ENCODE data around the gene MXD3. TPM values are rescaled to one million over a fixed set of nuclear protein-coding genes. Genes with fewer than 3 reads are reported as not detected.

The MXD3 gene
- polyA plus RNA-seq, 3 donors: 21.5 to 61.9 (median 25.5) TPM

GRCh38 chr5:177335701-177336065 is 24.0 kb upstream of the MXD3 start:
- H3K79me2 ChIP-seq (ENCODE audit: insufficient read depth, low read length): peaks cover 17% of the 10 kb centered on the region
- no peak overlapping the region for H3K9ac ChIP-seq (ENCODE audit: insufficient read depth, low read length, poor library complexity, severe bottlenecking)
- peaks cover 85 to 96% of the 10 kb centered on the region in 2 donors for H3K36me3 Mint-ChIP-seq
- peaks cover 0 to 2% (median 0%) of the 10 kb centered on the region in 7 donors for H3K9me3 Mint-ChIP-seq
- H3K36me3 ChIP-seq (replicated peaks in 1 of 2; ENCODE audit: control insufficient read depth in 1 of 2, insufficient read depth in 2 of 2, low read length in 2 of 2): peaks cover 84 to 96% of the 10 kb centered on the region in 2 donors
- no peak overlapping the region for H3K4me3 Mint-ChIP-seq
- DNase-seq: no peak
- H3K4me1 ChIP-seq (ENCODE audit: control insufficient read depth in 1 of 2, insufficient read depth in 2 of 2, low read length in 2 of 2): peaks cover 2 to 6% of the 10 kb centered on the region in 2 donors
- peaks cover 14% of the 10 kb centered on the region for H3K4me1 Mint-ChIP-seq
- intact Hi-C loops (cut with micrococcal nuclease): no loop called here
- TF ChIP-seq, protein P1, sequence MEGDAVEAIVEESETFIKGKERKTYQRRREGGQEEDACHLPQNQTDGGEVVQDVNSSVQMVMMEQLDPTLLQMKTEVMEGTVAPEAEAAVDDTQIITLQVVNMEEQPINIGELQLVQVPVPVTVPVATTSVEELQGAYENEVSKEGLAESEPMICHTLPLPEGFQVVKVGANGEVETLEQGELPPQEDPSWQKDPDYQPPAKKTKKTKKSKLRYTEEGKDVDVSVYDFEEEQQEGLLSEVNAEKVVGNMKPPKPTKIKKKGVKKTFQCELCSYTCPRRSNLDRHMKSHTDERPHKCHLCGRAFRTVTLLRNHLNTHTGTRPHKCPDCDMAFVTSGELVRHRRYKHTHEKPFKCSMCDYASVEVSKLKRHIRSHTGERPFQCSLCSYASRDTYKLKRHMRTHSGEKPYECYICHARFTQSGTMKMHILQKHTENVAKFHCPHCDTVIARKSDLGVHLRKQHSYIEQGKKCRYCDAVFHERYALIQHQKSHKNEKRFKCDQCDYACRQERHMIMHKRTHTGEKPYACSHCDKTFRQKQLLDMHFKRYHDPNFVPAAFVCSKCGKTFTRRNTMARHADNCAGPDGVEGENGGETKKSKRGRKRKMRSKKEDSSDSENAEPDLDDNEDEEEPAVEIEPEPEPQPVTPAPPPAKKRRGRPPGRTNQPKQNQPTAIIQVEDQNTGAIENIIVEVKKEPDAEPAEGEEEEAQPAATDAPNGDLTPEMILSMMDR (IDR thresholded peaks at IDR 0.05): no peak
- H3K4me2 ChIP-seq (replicated peaks; ENCODE audit: extremely low read depth, low read length, poor library complexity, severe bottlenecking): no peak overlapping the region
- H3K27ac Mint-ChIP-seq: no peak overlapping the region
- H3K27me3 ChIP-seq (ENCODE audit: control insufficient read depth in 2 of 2, insufficient read depth in 2 of 2, low read length in 2 of 2): no peaks in the 10 kb centered on the region
- 100% methylated on average over 7 of the region's 7 CpGs for WGBS (ENCODE audit: insufficient coverage)
- H4K20me1 ChIP-seq (ENCODE audit: insufficient read depth, low read length): peaks cover 95% of the 10 kb centered on the region
- peaks cover 2 to 10% (median 3%) of the 10 kb centered on the region in 3 donors for H3K27me3 Mint-ChIP-seq (ENCODE audit: low read depth in 3 of 3)
- no peak overlapping the region for H3K4me3 ChIP-seq (replicated peaks in 1 of 3; ENCODE audit: low read depth in 2 of 3, low read length in 3 of 3)
- H3K9me3 ChIP-seq (replicated peaks in 1 of 2; ENCODE audit: control insufficient read depth in 1 of 2, insufficient read depth in 1 of 2, low read length in 2 of 2): no peaks in the 10 kb centered on the region
- H3K27ac ChIP-seq (ENCODE audit: low read depth in 1 of 2, low read length in 2 of 2): no peak overlapping the region
- H2AFZ ChIP-seq (ENCODE audit: insufficient read depth, low read depth, low read length, poor library complexity, severe bottlenecking): no peak overlapping the region

DNA sequence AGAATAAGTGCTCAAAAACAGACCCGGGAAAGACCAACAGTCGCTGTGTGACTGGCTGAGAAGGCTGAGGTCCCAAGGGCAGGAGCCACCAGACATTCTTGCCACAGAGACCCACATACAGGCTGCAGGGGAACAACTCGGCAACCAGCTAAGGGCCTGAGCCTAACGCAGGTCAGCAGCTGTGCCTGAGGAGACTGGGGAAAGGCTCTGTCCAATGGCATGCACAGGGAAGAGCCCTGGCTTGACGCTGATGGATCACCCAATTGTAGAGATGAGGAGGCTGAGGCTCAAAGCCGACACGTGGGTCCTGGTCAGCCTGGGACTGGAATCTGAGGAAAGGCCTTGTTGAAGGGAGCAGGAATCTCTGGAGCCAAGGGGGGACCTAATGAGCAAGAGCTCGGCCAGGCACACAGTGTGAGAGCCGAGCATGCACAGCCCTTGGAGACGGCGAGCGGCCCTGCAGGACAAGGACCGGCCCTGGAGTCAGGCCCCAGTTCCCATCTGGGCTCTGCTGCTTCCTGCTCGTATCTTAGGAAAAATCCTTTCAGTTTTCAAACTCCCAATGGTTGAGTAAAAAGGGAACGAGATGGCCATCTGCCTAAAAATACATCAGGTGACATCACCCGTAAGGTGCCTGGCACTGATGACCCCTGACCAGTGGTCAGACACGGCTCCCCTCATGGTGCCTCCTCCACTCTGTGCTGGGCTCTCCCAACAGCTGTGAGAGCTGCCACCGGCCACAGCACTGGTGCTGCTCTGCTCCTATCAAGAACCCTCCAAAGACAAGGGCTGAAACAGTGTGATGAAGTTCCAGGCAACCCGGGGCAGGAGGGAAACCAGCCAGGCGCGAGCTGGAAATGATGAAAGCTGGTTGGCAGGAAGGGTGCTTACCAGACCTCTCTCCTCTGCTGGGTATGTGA is 23.3 kb upstream of the MXD3 start:
- H3K9me3 ChIP-seq (replicated peaks in 1 of 2; ENCODE audit: control insufficient read depth in 1 of 2, insufficient read depth in 1 of 2, low read length in 2 of 2): no peaks in the 10 kb centered on the region
- no peak overlapping the region for H3K27ac ChIP-seq (ENCODE audit: low read depth in 1 of 2, low read length in 2 of 2)
- no peak for DNase-seq
- Mint-ChIP-seq H3K27me3 (ENCODE audit: low read depth in 3 of 3) (peaks cover 2 to 9% (median 3%) of the 10 kb centered on the region in 3 donors), H3K4me3 (no peak overlapping the region), H3K9me3 (peaks cover 0 to 2% (median 0%) of the 10 kb centered on the region in 7 donors), H3K27ac (no peak overlapping the region), H3K4me1 (peaks cover 14% of the 10 kb centered on the region), H3K36me3 (peaks cover 88 to 97% of the 10 kb centered on the region in 2 donors)
- H3K4me1 ChIP-seq (ENCODE audit: control insufficient read depth in 1 of 2, insufficient read depth in 2 of 2, low read length in 2 of 2): peaks cover 2 to 6% of the 10 kb centered on the region in 2 donors
- H3K36me3 ChIP-seq (replicated peaks in 1 of 2; ENCODE audit: control insufficient read depth in 1 of 2, insufficient read depth in 2 of 2, low read length in 2 of 2): peaks cover 91 to 98% of the 10 kb centered on the region in 2 donors
- 96% methylated on average over 17 of the region's 21 CpGs for WGBS (ENCODE audit: insufficient coverage)
- TF ChIP-seq, protein P1 (IDR thresholded peaks at IDR 0.05): no peak
- no peaks in the 10 kb centered on the region for H3K27me3 ChIP-seq (ENCODE audit: control insufficient read depth in 2 of 2, insufficient read depth in 2 of 2, low read length in 2 of 2)
- no peak overlapping the region for H3K4me2 ChIP-seq (replicated peaks; ENCODE audit: extremely low read depth, low read length, poor library complexity, severe bottlenecking)
- H3K4me3 ChIP-seq (replicated peaks in 1 of 3; ENCODE audit: low read depth in 2 of 3, low read length in 3 of 3): no peak overlapping the region
- peaks cover 95% of the 10 kb centered on the region for H4K20me1 ChIP-seq (ENCODE audit: insufficient read depth, low read length)
- no peak overlapping the region for H2AFZ ChIP-seq (ENCODE audit: insufficient read depth, low read depth, low read length, poor library complexity, severe bottlenecking)
- H3K9ac ChIP-seq (ENCODE audit: insufficient read depth, low read length, poor library complexity, severe bottlenecking): no peak overlapping the region
- intact Hi-C loops (cut with micrococcal nuclease): no loop called here
- H3K79me2 ChIP-seq (ENCODE audit: insufficient read depth, low read length): peaks cover 13% of the 10 kb centered on the region

Measured in CD14-positive monocyte (primary cell).